ENCODE measurements around the gene PLXDC2. TPM values are rescaled to one million over a fixed set of nuclear protein-coding genes. Genes with fewer than 3 reads are reported as not detected.

PLXDC2 gene
- total and polyA plus RNA-seq, 2 experiments from 2014 or later, result 10.3 to 22.6 TPM

GRCh38 chr10:20146004-20146403 lies 329.8 kb downstream of the PLXDC2 start:
- DNase-seq (ENCODE audit: low read depth in 1 of 2, low spot score in 1 of 2), result no peak
- Histone ChIP-seq H3K27me3 (no peaks in the 10 kb centered on the region), H3K9me3 (ENCODE audit: low read depth) (no peaks in the 10 kb centered on the region), H3K4me3 (no peak overlapping the region), H3K4me1 (ENCODE audit: low read depth) (no peaks in the 10 kb centered on the region), H3K27ac (no peak overlapping the region), H3K36me3 (no peaks in the 10 kb centered on the region)
- TF ChIP-seq, protein P1, sequence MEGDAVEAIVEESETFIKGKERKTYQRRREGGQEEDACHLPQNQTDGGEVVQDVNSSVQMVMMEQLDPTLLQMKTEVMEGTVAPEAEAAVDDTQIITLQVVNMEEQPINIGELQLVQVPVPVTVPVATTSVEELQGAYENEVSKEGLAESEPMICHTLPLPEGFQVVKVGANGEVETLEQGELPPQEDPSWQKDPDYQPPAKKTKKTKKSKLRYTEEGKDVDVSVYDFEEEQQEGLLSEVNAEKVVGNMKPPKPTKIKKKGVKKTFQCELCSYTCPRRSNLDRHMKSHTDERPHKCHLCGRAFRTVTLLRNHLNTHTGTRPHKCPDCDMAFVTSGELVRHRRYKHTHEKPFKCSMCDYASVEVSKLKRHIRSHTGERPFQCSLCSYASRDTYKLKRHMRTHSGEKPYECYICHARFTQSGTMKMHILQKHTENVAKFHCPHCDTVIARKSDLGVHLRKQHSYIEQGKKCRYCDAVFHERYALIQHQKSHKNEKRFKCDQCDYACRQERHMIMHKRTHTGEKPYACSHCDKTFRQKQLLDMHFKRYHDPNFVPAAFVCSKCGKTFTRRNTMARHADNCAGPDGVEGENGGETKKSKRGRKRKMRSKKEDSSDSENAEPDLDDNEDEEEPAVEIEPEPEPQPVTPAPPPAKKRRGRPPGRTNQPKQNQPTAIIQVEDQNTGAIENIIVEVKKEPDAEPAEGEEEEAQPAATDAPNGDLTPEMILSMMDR (IDR thresholded peaks at IDR 0.05; ENCODE audit: low read depth, low read length), result no peak

DNA sequence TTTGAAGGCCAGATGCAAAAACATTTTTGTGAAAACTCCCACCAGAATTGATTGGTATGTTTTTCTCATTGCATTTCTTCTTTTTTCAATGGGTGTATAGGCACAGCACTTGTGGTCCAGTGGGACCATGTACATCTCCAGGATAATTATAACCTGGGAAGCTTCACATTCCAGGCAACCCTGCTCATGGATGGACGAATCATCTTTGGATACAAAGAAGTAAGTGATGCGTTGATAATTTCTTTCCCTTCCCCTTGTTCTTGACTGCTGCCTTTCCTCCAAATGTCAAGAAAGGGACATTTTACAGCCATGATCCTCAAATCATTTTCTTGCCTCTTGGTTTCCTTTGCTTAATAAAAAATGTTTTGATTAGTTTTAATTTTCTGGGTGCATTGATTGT lies 331.5 kb downstream of the PLXDC2 start:
- Histone ChIP-seq H3K27me3 (no peaks in the 10 kb centered on the region), H3K4me1 (ENCODE audit: low read depth) (no peaks in the 10 kb centered on the region), H3K4me3 (no peak overlapping the region), H3K36me3 (no peaks in the 10 kb centered on the region), H3K27ac (no peak overlapping the region), H3K9me3 (ENCODE audit: low read depth) (no peaks in the 10 kb centered on the region)
- no peak for DNase-seq (ENCODE audit: low read depth in 1 of 2, low spot score in 1 of 2)
- TF ChIP-seq, protein P1 (IDR thresholded peaks at IDR 0.05; ENCODE audit: low read depth, low read length), result no peak

DNA sequence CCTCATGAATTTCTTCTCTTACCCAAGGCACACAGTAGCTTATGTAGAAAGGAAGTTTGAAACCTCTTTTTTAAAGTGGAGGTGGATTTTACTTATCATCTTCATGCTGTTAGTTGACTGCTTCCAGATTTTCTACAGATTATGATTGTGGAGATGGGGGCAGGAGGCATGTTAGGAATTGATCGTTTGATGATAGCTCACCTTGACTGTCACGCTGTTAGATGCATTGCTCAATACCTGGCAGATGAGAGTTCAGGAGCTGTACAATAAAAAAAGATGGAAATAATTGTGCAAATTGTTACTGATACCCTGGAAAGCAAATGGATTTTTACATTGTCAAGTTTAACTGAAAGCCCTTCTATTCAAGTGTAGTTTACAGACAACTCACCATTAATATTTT lies 340.3 kb downstream of the PLXDC2 start:
- Histone ChIP-seq H3K27me3 (no peaks in the 10 kb centered on the region), H3K36me3 (no peaks in the 10 kb centered on the region), H3K4me1 (ENCODE audit: low read depth) (peaks cover 7% of the 10 kb centered on the region), H3K27ac (no peak overlapping the region), H3K9me3 (ENCODE audit: low read depth) (no peaks in the 10 kb centered on the region), H3K4me3 (no peak overlapping the region)
- TF ChIP-seq, protein P1 (IDR thresholded peaks at IDR 0.05; ENCODE audit: low read depth, low read length), result no peak
- no peak for DNase-seq (ENCODE audit: low read depth in 1 of 2, low spot score in 1 of 2)

DNA sequence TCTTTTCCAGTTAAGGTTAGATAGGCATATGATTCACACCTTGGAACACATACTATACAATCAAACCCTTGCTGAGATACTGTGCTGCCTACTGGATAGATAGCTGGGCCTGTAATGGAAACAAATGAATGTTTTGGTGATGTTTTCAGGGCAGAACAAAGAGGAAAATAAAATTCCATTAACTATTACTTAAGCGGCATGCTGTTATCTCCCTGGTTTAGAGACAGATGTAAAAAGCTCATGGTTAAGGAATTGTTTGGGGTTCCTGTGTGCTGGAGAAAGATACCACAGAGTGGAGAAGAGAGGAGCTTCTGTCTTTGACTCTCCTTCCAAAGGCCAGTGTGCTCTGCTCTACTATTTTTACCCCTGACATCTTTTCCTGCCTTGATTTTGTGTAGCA lies 341.1 kb downstream of the PLXDC2 start:
- Histone ChIP-seq H3K36me3 (no peaks in the 10 kb centered on the region), H3K27ac (no peak overlapping the region), H3K9me3 (ENCODE audit: low read depth) (no peaks in the 10 kb centered on the region), H3K27me3 (no peaks in the 10 kb centered on the region), H3K4me1 (ENCODE audit: low read depth) (peaks cover 7% of the 10 kb centered on the region), H3K4me3 (no peak overlapping the region)
- TF ChIP-seq, protein P1 (IDR thresholded peaks at IDR 0.05; ENCODE audit: low read depth, low read length), result no peak
- peak in 1 of 2 donors; percentile 25 for DNase-seq (ENCODE audit: low read depth in 1 of 2, low spot score in 1 of 2)

DNA sequence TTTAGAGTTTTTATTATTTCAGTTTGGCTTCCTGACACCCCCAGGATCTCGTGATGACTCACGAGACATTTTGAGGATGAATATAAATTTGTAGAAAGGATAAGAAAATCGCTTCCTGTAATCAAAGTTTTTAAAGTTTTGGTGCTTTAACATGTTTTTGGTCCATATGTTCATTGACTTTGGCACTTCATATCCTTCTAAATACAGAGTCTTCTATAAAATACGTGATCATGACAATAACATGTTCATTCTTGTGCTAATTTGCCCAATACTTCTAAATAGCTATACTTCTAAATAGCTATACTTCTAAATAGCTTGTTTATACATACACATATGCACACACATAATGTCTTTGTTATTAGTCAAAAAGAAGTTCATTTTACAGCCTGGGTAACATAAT lies 341.9 kb downstream of the PLXDC2 start:
- Histone ChIP-seq H3K27ac (no peak overlapping the region), H3K4me3 (no peak overlapping the region), H3K36me3 (no peaks in the 10 kb centered on the region), H3K9me3 (ENCODE audit: low read depth) (no peaks in the 10 kb centered on the region), H3K4me1 (ENCODE audit: low read depth) (peaks cover 7% of the 10 kb centered on the region), H3K27me3 (no peaks in the 10 kb centered on the region)
- no peak for DNase-seq (ENCODE audit: low read depth in 1 of 2, low spot score in 1 of 2)
- TF ChIP-seq, protein P1 (IDR thresholded peaks at IDR 0.05; ENCODE audit: low read depth, low read length), result no peak

GRCh38 chr10:20162123-20162522 lies 345.9 kb downstream of the PLXDC2 start:
- no peak for DNase-seq (ENCODE audit: low read depth in 1 of 2, low spot score in 1 of 2)
- Histone ChIP-seq H3K36me3 (no peaks in the 10 kb centered on the region), H3K27ac (no peak overlapping the region), H3K4me3 (no peak overlapping the region), H3K27me3 (no peaks in the 10 kb centered on the region), H3K9me3 (ENCODE audit: low read depth) (no peaks in the 10 kb centered on the region), H3K4me1 (ENCODE audit: low read depth) (peaks cover 16% of the 10 kb centered on the region)
- TF ChIP-seq, protein P1 (IDR thresholded peaks at IDR 0.05; ENCODE audit: low read depth, low read length), result no peak
